GM18502 (cell line): Measurements from ENCODE around the gene WDR90.
A peak's percentile ranks its signal among the peaks of the same experiment; 100 is the strongest.
"Not testable (repeated sequence)": the region's sequence is repeated elsewhere in the genome, so short reads cannot be mapped to it uniquely, and the experiment has no call there.

Source experiments
- ATAC-seq: cut with Tn5 transposase; IDR thresholded peaks from one replicate; pipeline ENCODE4 v1.9.1; 2021; ENCODE audit warnings: mild to moderate bottlenecking; ENCODE audit not compliant: unreplicated experiment, poor library complexity

Gene WDR90

DNA sequence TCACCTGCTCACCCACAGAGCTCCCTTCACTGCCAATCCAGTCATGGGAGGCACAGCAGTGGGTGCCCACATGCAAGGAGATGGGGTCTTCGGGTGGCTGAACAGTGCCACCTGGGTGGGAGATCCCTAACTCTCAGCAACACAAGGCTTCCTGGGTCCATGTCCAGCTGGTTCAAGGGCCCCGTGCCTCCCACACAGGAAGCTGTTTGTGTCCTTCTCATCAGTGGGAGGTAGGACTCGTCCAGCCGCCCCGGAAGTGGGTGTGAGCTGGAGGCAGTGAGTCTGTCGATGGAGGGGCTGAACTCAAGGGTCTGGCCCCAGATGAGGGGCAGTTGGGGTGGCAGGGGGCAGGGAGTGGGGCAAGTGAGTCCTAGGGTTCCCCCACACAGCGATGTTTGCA lies 54.9 kb downstream of the WDR90 start:
- no peak for ATAC-seq

GRCh38 chr16:704552-705380 lies 55.6 kb downstream of the WDR90 start:
- no peak for ATAC-seq

GRCh38 chr16:705431-706188 lies 56.4 kb downstream of the WDR90 start, which contains the start of gene FBXL16:
TSS of gene FBXL16 (minus strand) at chr16:705801. CDS start at chr16:697405, 8,396 bp downstream.
- no peak for ATAC-seq

DNA sequence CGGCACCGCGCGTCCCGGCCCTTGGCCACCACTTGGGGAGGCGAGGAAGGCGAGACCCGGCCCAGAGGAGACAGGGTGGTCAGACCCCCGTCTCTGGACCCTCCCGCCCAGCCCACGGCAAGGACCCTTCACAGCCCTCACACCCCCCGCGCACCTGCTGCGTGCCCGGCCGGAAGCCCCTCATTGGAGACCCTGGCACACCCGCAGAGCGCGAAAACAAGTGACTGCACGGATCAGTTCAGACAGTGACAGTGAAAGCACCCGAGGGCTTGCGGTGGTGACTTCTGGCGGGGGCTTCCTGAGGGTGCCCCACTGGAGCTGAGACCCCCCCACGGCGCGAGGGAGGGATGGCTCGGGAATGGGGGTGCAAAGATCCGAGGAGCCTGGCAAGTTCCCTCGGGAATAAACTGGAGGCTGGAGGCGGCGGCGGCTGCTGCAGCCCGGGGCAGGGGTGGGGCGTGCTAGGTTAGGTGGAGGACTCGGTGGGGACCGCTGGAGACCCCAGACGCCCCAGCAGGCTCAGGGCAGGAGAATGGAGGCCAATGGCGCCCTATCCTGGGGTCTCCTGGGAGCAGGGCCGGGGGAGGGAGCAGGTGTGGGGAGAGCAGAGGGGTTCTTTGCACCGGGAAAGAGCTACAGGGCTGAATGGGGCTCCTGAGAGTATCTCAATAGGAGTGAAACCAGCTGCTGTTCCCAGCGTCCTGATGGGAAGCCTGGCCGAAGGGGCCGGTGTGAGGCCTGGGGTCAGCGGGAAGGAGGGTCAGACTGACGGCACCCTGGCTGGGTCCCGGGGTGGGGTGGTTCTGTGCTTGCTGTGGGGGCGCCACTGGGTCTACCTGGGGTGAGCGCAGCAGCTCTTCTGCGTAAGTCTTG lies 57.3 kb downstream of the WDR90 start:
- ATAC-seq, result no peak

DNA sequence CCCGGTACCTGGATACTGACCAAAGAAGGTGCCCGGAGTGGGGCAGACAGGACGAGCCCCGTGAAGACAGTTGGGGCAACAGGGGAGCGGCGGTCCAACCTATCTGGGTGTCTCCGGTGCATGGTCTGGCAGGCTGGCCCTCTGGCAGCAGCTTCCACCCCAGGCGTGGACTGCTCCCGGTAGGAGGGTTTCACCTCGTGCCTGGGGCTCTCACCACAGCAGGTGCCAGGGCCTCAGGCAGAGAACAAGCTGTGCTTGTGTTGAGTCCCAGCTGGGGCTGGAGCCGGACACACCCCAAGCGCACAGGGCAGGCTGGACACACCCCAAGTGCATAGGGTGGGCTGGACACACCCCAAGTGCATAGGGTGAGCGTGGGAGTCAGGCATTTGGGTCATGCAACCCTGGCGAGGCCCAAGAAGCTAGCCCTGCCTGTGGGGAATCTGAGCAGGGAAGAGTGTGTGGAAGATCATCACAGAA lies 57.9 kb downstream of the WDR90 start:
- ATAC-seq, result no peak

- no peak for ATAC-seq
These were observed 58.9 kb downstream of the WDR90 start for GRCh38 chr16:708019-708418.

DNA sequence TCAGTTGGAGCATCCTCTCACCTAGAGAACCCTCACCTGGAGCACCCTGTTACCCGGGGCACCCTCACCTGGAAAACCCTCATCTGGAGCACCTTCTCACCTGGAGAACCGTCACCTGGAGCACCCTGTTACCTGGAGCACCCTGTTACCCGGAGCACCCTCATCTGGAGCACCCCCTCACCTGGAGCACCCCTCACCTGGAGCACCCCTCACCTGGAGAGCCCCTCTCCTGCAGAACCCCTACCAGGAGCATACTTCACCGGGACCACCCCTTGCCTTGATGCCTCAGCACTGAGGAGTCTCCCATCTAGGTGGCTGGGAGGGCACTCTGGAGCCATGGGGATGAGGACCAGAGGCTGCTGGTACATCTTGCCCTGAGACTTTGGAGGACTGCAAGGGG lies 59.8 kb downstream of the WDR90 start:
- no peak for ATAC-seq

DNA sequence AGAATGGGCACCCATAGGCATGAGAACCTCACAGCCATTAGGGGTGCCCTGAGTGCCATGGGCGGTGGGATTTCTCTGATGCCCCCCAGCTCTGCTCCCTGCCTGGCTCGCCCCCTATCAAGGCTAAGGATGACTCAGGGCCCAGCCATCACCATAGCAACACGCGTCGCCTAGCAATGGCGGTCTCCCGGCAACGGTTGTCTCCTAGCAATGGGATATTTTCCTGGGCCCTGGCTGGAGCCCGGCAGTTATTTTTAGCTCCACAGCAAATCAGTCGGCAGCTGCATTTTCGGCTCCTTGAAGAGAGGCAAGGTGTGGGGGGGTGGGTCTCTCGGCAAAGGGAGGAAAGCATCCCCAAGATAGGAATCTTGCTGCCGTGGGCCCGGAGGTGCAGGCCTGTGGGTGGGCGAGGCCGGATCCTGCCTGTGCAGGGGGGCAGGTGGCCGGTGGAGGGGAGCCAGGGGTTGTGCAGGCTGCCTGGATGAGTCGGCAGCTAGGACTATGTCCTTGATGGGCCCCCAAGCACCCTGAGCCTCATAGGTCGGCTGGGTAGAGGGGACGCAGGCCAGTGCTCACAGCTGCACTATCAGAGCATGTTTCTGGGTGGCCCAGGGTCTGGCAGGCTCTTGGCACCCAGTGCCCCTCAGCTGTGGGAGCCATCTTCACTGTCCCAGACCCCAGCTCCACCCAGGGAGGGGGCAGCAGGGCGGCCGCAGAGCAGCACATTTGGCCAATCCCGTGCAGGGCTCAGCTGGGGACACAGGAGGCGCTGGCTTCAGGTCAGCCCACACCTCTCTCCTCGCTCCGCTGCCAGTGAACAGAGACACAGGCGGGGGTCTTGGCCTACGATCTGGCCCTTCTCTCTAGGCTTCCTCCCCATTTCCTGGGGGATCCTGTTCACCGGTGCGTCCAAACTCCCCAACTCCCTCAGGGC lies 60.7 kb downstream of the WDR90 start:
- no peak for ATAC-seq

DNA sequence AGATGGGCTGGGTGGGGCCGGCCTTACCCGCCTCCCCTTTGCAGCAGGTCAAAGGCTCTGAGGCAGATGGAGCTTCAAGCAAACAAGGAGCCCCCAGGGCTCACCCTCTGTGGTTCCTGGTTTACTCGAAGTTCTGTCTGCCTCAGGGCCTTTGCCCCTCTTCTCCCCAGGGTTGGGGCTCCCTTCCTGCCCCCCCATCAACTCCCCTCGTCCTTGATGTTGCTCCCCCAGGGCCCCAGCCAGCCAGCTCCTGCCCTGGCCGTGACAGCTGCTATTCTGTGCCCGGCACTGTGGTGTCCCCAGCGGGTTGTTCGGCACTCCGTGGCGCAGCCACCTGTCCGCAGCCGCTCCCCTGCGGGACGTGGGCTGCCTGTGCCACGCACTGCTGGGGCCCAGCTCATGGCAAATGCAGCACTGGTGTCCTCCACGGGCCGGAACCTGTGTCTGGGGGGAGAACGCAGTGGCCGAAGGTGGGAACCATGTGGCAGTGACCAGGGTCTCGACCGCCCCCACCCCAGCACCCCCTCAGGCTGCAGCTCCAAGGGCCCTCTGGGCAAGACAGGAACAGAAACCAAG lies 61.4 kb downstream of the WDR90 start:
- no peak for ATAC-seq

DNA sequence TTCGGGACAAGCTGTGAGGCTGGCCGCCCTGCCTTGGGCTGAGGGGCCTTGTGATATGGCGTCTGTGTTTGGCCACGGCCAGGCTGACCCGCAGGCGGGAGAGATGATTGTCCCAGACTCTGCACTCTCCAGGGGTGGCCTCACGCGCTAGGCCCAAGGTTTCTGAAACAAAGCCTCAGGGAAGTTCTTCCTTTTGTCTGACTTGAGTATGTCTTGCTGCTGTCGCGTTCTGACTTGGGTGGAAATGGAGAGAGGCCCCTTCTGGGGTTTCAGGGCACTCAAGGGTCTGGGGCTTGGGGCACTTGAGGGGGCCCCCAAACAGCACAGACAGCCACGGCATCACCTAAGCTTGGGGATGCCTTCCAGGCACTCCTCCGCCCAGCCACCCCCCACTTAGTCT lies 61.9 kb downstream of the WDR90 start:
- no peak for ATAC-seq

DNA sequence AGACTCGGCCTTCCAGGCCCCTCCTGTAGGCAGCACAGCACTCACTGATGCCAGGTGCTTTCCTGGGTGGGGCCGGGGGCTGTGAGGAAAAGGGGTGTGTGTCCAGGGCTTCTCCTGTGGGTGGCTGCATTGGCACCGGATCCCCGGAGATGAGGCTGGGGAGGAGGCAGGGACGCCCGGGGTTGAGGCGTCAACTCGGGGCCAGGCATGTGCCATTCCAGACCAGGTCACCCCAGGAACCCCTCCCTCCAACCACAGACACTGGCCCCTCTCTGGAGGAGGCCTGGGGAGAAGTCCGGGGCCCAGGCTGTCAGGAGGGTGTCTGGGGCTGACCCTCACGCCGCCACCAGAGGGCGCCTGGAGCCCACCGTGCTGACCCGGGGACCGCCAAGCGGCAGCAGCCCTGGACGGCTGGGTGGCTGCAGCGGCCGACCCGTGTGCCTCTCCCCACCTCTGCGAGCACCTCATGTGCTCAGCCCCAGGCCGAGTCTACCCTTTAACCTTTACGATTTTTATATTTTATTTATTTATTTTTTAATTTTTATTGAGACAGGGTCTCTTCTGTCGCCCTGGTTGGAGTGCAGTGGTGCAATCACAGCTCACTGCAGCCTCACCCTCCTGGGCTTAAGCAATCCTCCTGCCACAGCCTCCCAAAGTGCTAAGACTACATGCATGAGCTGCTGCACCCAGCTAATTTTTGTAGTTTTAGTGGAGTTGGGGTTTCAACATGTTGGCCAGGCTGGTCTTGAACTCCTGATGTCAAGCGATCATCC lies 62.6 kb downstream of the WDR90 start:
- ATAC-seq, result no peak

DNA sequence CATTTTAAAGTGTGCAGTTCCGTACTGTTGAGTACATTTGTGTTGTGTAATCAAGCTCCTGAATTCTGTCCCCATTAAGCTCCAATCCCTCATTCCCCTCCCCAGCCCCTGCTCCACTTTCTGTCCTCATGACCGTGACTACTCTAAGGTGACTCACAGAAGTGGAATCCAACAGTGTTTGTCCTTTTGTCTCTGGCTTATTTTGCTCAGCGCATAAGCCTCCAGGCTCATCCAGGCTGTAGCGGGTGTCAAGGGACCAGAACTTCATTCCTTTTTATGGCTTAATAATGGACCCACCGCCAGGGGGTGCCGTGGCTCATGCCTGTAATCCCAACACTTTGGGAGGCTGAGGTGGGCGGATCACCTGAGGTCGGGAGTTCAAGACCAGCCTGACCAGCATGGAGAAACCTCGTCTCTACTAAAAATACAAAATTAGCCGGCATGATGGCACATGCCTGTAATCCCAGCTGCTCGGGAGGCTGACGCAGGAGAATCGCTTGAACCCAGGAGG lies 63.6 kb downstream of the WDR90 start:
- not testable (repeated sequence) for ATAC-seq

DNA sequence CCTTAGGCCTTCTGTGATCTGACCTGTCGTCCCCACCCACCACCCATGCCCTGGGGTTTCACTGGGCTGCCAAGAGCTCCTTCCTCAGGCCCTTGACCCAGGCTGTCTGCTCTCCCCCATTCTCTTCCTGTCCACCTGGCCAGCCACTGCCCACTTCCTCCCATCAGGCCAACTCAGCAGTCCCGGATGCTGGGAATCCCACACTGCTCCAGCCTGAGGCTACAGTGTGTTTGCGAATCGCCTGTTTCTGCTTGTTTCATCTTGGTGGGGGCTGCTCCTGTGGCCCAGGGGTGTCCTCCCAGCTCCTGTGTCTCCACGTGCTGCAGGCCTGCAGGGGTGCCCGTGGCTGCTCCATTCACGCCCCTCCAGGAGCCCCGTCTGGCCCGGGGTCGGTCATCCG lies 64.9 kb downstream of the WDR90 start:
- ATAC-seq, result no peak

GRCh38 chr16:714558-715476 lies 65.7 kb downstream of the WDR90 start, which contains the start of gene METRN:
TSS of gene METRN (plus strand) at chr16:715118. CDS start at chr16:715290, 172 bp downstream.
- ATAC-seq, result peak; percentile 77

- no peak for ATAC-seq
These were observed 66.5 kb downstream of the WDR90 start for GRCh38 chr16:715477-716199.

- ATAC-seq, result no peak
These were observed 67.0 kb downstream of the WDR90 start for GRCh38 chr16:716200-716568.
